OCI-LY3 (cell line): Measurements from ENCODE around the gene IL4R.

ENCODE experiments used
- EZH2phosphoT487 ChIP-seq: fragments of 200-600 bp; shearing (Covaris generic); IDR thresholded peaks from 2 replicates; pipeline ENCODE4 v1.6.1; 2018; ENCODE audit warnings: antibody characterized with exemption, mixed run types, low read depth
- TF ChIP-seq, protein P1 (sequence below): fragments of 200-600, 300-600 bp; sonication (generic); IDR thresholded peaks from 2 replicates; pipeline ENCODE4 v1.5.1; 2014; ENCODE audit warnings: antibody characterized with exemption, low read length, low read depth

DNA sequence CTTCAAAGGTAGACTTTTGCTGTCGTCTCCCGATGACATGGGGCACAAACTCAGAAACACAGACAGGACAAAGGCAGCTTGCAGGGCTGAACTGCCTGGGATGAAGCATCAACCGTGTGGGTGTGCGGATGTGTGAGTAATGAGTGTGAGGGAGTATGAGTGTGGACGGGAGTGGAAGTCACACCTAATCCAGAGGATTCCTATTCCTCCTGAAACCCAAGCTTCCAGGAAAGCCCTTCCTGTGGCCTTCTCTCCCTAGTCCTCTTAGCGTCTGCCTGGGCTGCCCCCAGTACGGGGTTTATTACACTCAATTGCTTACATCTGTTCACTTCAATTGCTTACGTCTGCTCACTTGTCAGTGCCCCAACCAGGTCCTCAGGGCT, 2.3 kb upstream of the IL4R start:
- TF ChIP-seq, protein P1, sequence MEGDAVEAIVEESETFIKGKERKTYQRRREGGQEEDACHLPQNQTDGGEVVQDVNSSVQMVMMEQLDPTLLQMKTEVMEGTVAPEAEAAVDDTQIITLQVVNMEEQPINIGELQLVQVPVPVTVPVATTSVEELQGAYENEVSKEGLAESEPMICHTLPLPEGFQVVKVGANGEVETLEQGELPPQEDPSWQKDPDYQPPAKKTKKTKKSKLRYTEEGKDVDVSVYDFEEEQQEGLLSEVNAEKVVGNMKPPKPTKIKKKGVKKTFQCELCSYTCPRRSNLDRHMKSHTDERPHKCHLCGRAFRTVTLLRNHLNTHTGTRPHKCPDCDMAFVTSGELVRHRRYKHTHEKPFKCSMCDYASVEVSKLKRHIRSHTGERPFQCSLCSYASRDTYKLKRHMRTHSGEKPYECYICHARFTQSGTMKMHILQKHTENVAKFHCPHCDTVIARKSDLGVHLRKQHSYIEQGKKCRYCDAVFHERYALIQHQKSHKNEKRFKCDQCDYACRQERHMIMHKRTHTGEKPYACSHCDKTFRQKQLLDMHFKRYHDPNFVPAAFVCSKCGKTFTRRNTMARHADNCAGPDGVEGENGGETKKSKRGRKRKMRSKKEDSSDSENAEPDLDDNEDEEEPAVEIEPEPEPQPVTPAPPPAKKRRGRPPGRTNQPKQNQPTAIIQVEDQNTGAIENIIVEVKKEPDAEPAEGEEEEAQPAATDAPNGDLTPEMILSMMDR: no peak
- no peak for TF ChIP-seq EZH2phosphoT487
